Endothelial cell of umbilical vein (primary cell): Measurements from ENCODE around the gene TPM2. TPM values are rescaled to one million over a fixed set of nuclear protein-coding genes. Genes with fewer than 3 reads are reported as not detected.

Experiments used
- BruUV-seq: library from RNA; stranded (reverse); fragments of 400-500 nt; replicated peaks from 2 replicates; lab custom pipeline; 2021; lab: Mats Ljungman, UMichigan
- CTCF ChIA-PET: fragments of 300-600, 350-600 bp; sonication (Branson Sonifier 250); formaldehyde crosslinking; loops from one replicate; lab custom pipeline; 2021; ENCODE audit warnings: antibody characterized with exemption, inconsistent platforms; lab: Charles Lee
- POLR2A ChIA-PET: fragments of 300-600, 350-600 bp; sonication (Branson Sonifier 250); formaldehyde crosslinking; loops from one replicate; lab custom pipeline; 2021; ENCODE audit warnings: antibody characterized with exemption, inconsistent platforms; lab: Charles Lee
- DNase-seq: peaks from one replicate; pipeline ENCODE4 v3.0.0-alpha.2; 2011; ENCODE audit warnings: low read depth, low spot score
- FAIRE-seq: peaks from 2 replicates; lab custom pipeline; 2011; peaks lifted over from hg19 to GRCh38; lab: Jason Lieb, UNC
- H2AFZ ChIP-seq: 2 replicates; pipeline ENCODE4 v1.6.0; 2012; ENCODE audit warnings: low read depth, low read length, control low read depth, inconsistent platforms
- H3K27ac ChIP-seq: 2 replicates; pipeline ENCODE4 v1.5.1; 2011; ENCODE audit warnings: low read depth, mild to moderate bottlenecking, control low read depth, low read length, moderate library complexity; ENCODE audit not compliant: insufficient read depth
- H3K27me3 ChIP-seq, 2 experiments: 2 replicates each; pipeline versions ENCODE4 v1.6.0 to v1.6.1; 2011; ENCODE audit warnings: low read length in 2 of 2, mixed read lengths in 1 of 2; ENCODE audit not compliant: control insufficient read depth in 2 of 2, insufficient read depth in 2 of 2
- H3K36me3 ChIP-seq, 2 experiments: 2 replicates in 1 of 2; 3 replicates in 1 of 2; pipeline ENCODE4 v1.5.1; 2011; ENCODE audit warnings: low read length in 2 of 2, mild to moderate bottlenecking in 1 of 2, moderate library complexity in 1 of 2; ENCODE audit not compliant: control insufficient read depth in 2 of 2, insufficient read depth in 2 of 2; ENCODE audit errors: extremely low read depth in 1 of 2
- H3K4me1 ChIP-seq: 3 replicates; pipeline ENCODE4 v1.5.1; 2011; ENCODE audit warnings: mild to moderate bottlenecking, low read length; ENCODE audit not compliant: control insufficient read depth, insufficient read depth; ENCODE audit errors: extremely low read depth
- H3K4me2 ChIP-seq: 2 replicates; pipeline ENCODE4 v1.6.1; 2011; ENCODE audit warnings: low read length, control low read depth, mixed read lengths; ENCODE audit not compliant: insufficient read depth
- H3K4me3 ChIP-seq, 3 experiments: fragments of 200-600 bp in 1 of 3; sonication (generic), shearing (Covaris generic) in 1 of 3; replicated peaks in 1 of 3; 2 replicates each; pipeline ENCODE4 v1.5.1; 2011 to 2016; ENCODE audit warnings: control low read depth in 3 of 3, low read length in 3 of 3, mild to moderate bottlenecking in 2 of 3, inconsistent platforms in 1 of 3, low read depth in 1 of 3, moderate library complexity in 1 of 3; ENCODE audit not compliant: insufficient read depth in 1 of 3
- H3K79me2 ChIP-seq: 2 replicates; pipeline ENCODE4 v1.6.0; 2012; ENCODE audit warnings: low read length, inconsistent platforms; ENCODE audit not compliant: control insufficient read depth, insufficient read depth
- H3K9ac ChIP-seq: replicated peaks from 2 replicates; pipeline ENCODE3; 2011; ENCODE audit warnings: low read length, control low read depth; ENCODE audit not compliant: insufficient read depth; ENCODE audit errors: extremely low read depth
- H3K9me1 ChIP-seq: replicated peaks from 3 replicates; pipeline ENCODE4 v1.6.0; 2011; ENCODE audit warnings: mild to moderate bottlenecking, low read length; ENCODE audit not compliant: control insufficient read depth, insufficient read depth; ENCODE audit errors: extremely low read depth
- H3K9me3 ChIP-seq: replicated peaks from 2 replicates; pipeline ENCODE4 v1.5.1; 2012; ENCODE audit warnings: low read length, inconsistent platforms; ENCODE audit not compliant: control insufficient read depth, insufficient read depth
- H4K20me1 ChIP-seq: replicated peaks from 2 replicates; pipeline ENCODE3; 2011; ENCODE audit warnings: mild to moderate bottlenecking, low read length; ENCODE audit not compliant: control insufficient read depth, insufficient read depth; ENCODE audit errors: extremely low read depth
- EZH2 ChIP-seq: IDR thresholded peaks from 2 replicates; pipeline ENCODE4 v1.6.1; 2012; ENCODE audit warnings: borderline replicate concordance, low read depth, mild to moderate bottlenecking, moderate library complexity, low read length, inconsistent platforms; ENCODE audit not compliant: severe bottlenecking
- FOS ChIP-seq: IDR thresholded peaks from 2 replicates; pipeline ENCODE4 v1.6.1; 2011; ENCODE audit warnings: mild to moderate bottlenecking, low read length, moderate library complexity, borderline replicate concordance; ENCODE audit not compliant: insufficient read depth
- GATA2 ChIP-seq: IDR thresholded peaks from 2 replicates; pipeline ENCODE4 v1.7.0; 2011; ENCODE audit warnings: low read depth, mild to moderate bottlenecking, moderate library complexity, mixed read lengths, low read length; ENCODE audit not compliant: insufficient read length, insufficient read depth
- JUN ChIP-seq: IDR thresholded peaks from 2 replicates; pipeline ENCODE4 v1.6.1; 2011; ENCODE audit warnings: borderline replicate concordance, low read depth; ENCODE audit not compliant: insufficient read length, insufficient read depth
- MYC ChIP-seq: IDR thresholded peaks from one replicate; pipeline ENCODE4 v1.6.1; 2011; ENCODE audit warnings: mild to moderate bottlenecking, low read depth, low read length
- POLR2A ChIP-seq: IDR thresholded peaks from 2 replicates; pipeline ENCODE4 v1.6.1; 2012; ENCODE audit warnings: low read depth, mild to moderate bottlenecking, control low read depth, low read length
- POLR2AphosphoS5 ChIP-seq: IDR thresholded peaks from 2 replicates; pipeline ENCODE4 v1.6.1; 2012; ENCODE audit warnings: low read depth, mild to moderate bottlenecking, control low read depth, low read length, moderate library complexity; ENCODE audit not compliant: insufficient read depth
- dilution Hi-C: fragments of 300-500 bp; cut with MboI; formaldehyde crosslinking; loops from one replicate; pipeline ENCODE4 v1.15.0; 2019; ENCODE audit warnings: low sequenced_read_pairs; ENCODE audit not compliant: extremely low pct_ligation_motif_present
- intact Hi-C: fragments of 100-400 bp; cut with micrococcal nuclease; formaldehyde crosslinking; loops from one replicate; pipeline ENCODE4 v1.10.0; 2022
- microRNA-seq: library from miRNA; unstranded; fragments of <30 nt; microRNA quantifications from one replicate; pipeline ENCODE4 v1.2.0, GENCODE V29; 2021; ENCODE audit warnings: borderline number of aligned reads, borderline replicate concordance
- polyA plus RNA-seq, 4 experiments: library from polyadenylated mRNA; depleted of rRNA in 3 of 4; stranded (reverse) in 3 of 4; unstranded in 1 of 4; fragments of >200 nt; gene quantifications; 2 replicates each; pipeline versions ENCODE4 v1.2.1 to v1.2.3, GENCODE V29; 2011 to 2012; ENCODE audit warnings: missing spikeins in 1 of 4
- small RNA-seq: library from RNA; depleted of rRNA; stranded (forward); fragments of <200 nt; gene quantifications from one replicate; pipeline ENCODE3, GENCODE V24; 2012; ENCODE audit warnings: low replicate concordance, low read depth; ENCODE audit not compliant: insufficient read depth, insufficient read length
- total RNA-seq: library from RNA; stranded (reverse); gene quantifications from 2 replicates; pipeline ENCODE4 v1.2.3, GENCODE V29; 2021
- TF ChIP-seq, protein P1 (sequence below), 2 donors: IDR thresholded peaks; 1 replicate in 1 of 2; 2 replicates in 1 of 2; pipeline ENCODE4 v1.5.1; 2011; ENCODE audit warnings: low read length in 2 of 2, mild to moderate bottlenecking in 2 of 2, moderate library complexity in 2 of 2, control low read depth in 1 of 2, inconsistent platforms in 1 of 2, low read depth in 1 of 2; ENCODE audit not compliant: insufficient read depth in 1 of 2; ENCODE audit errors: extremely low read depth in 1 of 2
- TF ChIP-seq, protein P2 (sequence below): IDR thresholded peaks from 2 replicates; pipeline ENCODE4 v1.6.1; 2011; ENCODE audit not compliant: insufficient read depth, insufficient read length

The TPM2 gene
- total and polyA plus RNA-seq, 2 donors (not counting 3 experiments of a cell fraction or from before 2014, with no cell fraction given) = 144 to 279 TPM

DNA sequence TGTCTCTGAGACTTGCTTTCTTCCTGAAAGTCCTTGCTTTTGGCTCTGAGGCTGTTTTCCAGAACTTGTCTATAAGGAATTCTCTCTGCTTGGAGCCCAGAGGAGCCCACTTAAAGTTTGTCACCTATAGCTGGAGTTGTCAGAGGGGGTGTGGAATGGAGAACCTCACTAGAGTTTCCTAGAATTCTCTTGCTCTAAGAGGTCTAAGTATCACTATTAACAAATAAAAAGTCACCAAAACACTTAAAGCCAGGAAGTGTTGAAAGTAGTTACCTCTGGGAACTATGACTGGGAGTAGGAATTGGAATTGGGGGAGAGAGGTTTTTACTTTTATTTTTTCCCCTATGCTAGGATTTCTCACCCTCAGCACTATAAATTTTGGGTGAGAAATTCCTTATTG is 54.0 kb downstream of the TPM2 start:
- peak; percentile 12 for FAIRE-seq

More for the DNA sequence above, 54.0 kb downstream of the TPM2 start:
- Histone ChIP-seq H3K9me1 (no peaks in the 10 kb centered on the region), H2AFZ (no peak overlapping the region), H3K79me2 (no peaks in the 10 kb centered on the region), H3K9me3 (no peaks in the 10 kb centered on the region), H3K9ac (no peak overlapping the region), H3K36me3 (no peaks in the 10 kb centered on the region), H3K27me3 (peaks cover 6 to 8% of the 10 kb centered on the region in 2 experiments), H3K4me2 (no peak overlapping the region), H3K4me1 (no peaks in the 10 kb centered on the region), H3K4me3 (no peak overlapping the region), H3K27ac (no peak overlapping the region), H4K20me1 (no peaks in the 10 kb centered on the region)
- TF ChIP-seq, protein P1, sequence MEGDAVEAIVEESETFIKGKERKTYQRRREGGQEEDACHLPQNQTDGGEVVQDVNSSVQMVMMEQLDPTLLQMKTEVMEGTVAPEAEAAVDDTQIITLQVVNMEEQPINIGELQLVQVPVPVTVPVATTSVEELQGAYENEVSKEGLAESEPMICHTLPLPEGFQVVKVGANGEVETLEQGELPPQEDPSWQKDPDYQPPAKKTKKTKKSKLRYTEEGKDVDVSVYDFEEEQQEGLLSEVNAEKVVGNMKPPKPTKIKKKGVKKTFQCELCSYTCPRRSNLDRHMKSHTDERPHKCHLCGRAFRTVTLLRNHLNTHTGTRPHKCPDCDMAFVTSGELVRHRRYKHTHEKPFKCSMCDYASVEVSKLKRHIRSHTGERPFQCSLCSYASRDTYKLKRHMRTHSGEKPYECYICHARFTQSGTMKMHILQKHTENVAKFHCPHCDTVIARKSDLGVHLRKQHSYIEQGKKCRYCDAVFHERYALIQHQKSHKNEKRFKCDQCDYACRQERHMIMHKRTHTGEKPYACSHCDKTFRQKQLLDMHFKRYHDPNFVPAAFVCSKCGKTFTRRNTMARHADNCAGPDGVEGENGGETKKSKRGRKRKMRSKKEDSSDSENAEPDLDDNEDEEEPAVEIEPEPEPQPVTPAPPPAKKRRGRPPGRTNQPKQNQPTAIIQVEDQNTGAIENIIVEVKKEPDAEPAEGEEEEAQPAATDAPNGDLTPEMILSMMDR (IDR thresholded peaks at IDR 0.05; ENCODE audit: extremely low read depth in 1 of 2, insufficient read depth in 1 of 2, low read depth in 1 of 2, low read length in 2 of 2) = no peak
- TF ChIP-seq POLR2A (no peak), FOS (no peak), EZH2 (no peak), MYC (no peak), JUN (no peak), POLR2AphosphoS5 (no peak), GATA2 (no peak)
- TF ChIP-seq, protein P2, sequence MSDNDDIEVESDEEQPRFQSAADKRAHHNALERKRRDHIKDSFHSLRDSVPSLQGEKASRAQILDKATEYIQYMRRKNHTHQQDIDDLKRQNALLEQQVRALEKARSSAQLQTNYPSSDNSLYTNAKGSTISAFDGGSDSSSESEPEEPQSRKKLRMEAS = no peak
- dilution Hi-C loops (no loop called here), intact Hi-C loops (no loop called here)
- ChIA-PET POLR2A (no interaction called here), CTCF (interaction anchor here (1.5 kb wide), 1 partner anchor 22 kb away, joined by 4 read pairs; the partner anchor contains the start of genes CCDC107 and RMRP)
- BruUV-seq = no TSS peak
- DNase-seq = no peak

Small RNA genes lying within 50 kb of the gene (microRNA-seq; reads per million reads assigned to microRNA genes)
- gene MIR6852 = not detected
- not detected for gene MIR6853

Small RNA genes lying within 50 kb of the gene (small RNA-seq; reads per million reads assigned to genes)
- gene MIR6853 (not detected), gene RMRP (not detected), gene RN7SL22P (not detected)

Other genes starting within 250 kb of the TPM2 start
- gene RUSC2, start 199.8 kb downstream of the TPM2 start, total RNA-seq = 46.2 and 52.1 TPM in 2 replicates
- gene RUSC2, start 199.8 kb downstream of the TPM2 start, polyA plus RNA-seq = 26.1 and 29.9 TPM in 2 replicates
- gene TESK1, start 84.7 kb downstream of the TPM2 start, total RNA-seq = 22.5 and 25.3 TPM in 2 replicates
- gene TESK1, start 84.7 kb downstream of the TPM2 start, polyA plus RNA-seq = 26.4 and 28.3 TPM in 2 replicates
- not detected in 2 replicates for gene CD72, start 71.5 kb downstream of the TPM2 start, total RNA-seq
- gene CD72, start 71.5 kb downstream of the TPM2 start, polyA plus RNA-seq = 0.39 TPM in 1 of 2 replicates, not detected in the other
- not detected in 2 replicates for gene SIT1, start 39.0 kb downstream of the TPM2 start, total RNA-seq
- gene SIT1, start 39.0 kb downstream of the TPM2 start, polyA plus RNA-seq = not detected in 2 replicates
- gene RMRP, start 31.9 kb downstream of the TPM2 start, total RNA-seq = 19,118 and 22,385 TPM in 2 replicates
- 359 TPM in 1 of 2 replicates, not detected in the other for gene RMRP, start 31.9 kb downstream of the TPM2 start, polyA plus RNA-seq
- gene CCDC107, start 31.6 kb downstream of the TPM2 start, total RNA-seq = 13.2 and 15.2 TPM in 2 replicates
- 16.0 and 18.8 TPM in 2 replicates for gene CCDC107, start 31.6 kb downstream of the TPM2 start, polyA plus RNA-seq
- gene ARHGEF39, start 24.7 kb downstream of the TPM2 start, total RNA-seq = 4.6 and 6.5 TPM in 2 replicates
- 4.0 and 4.7 TPM in 2 replicates for gene ARHGEF39, start 24.7 kb downstream of the TPM2 start, polyA plus RNA-seq
- gene CA9, start 16.0 kb downstream of the TPM2 start, total RNA-seq = 0.42 TPM in 1 of 2 replicates, not detected in the other
- 0.18 and 0.21 TPM in 2 replicates for gene CA9, start 16.0 kb downstream of the TPM2 start, polyA plus RNA-seq
- gene TLN1, start 42.3 kb upstream of the TPM2 start, total RNA-seq = 424 and 450 TPM in 2 replicates
- 120 and 137 TPM in 2 replicates for gene TLN1, start 42.3 kb upstream of the TPM2 start, polyA plus RNA-seq
- gene CREB3, start 42.7 kb upstream of the TPM2 start, total RNA-seq = 36.4 and 39.8 TPM in 2 replicates
- gene CREB3, start 42.7 kb upstream of the TPM2 start, polyA plus RNA-seq = 45.9 and 52.1 TPM in 2 replicates
- gene GBA2, start 59.3 kb upstream of the TPM2 start, total RNA-seq = 158 and 196 TPM in 2 replicates
- 99.9 and 110 TPM in 2 replicates for gene GBA2, start 59.3 kb upstream of the TPM2 start, polyA plus RNA-seq
- gene RGP1, start 59.4 kb upstream of the TPM2 start, total RNA-seq = 23.3 and 29.0 TPM in 2 replicates
- 12.7 and 15.0 TPM in 2 replicates for gene RGP1, start 59.4 kb upstream of the TPM2 start, polyA plus RNA-seq
- 18.8 and 25.6 TPM in 2 replicates for gene MSMP, start 64.4 kb upstream of the TPM2 start, total RNA-seq
- 23.5 and 29.0 TPM in 2 replicates for gene MSMP, start 64.4 kb upstream of the TPM2 start, polyA plus RNA-seq
- gene NPR2, start 101.7 kb upstream of the TPM2 start, total RNA-seq = 25.6 and 28.7 TPM in 2 replicates
- gene NPR2, start 101.7 kb upstream of the TPM2 start, polyA plus RNA-seq = 14.4 and 16.4 TPM in 2 replicates
- 0.69 TPM in 1 of 2 replicates, not detected in the other for gene SPAG8, start 122.3 kb upstream of the TPM2 start, total RNA-seq
- gene SPAG8, start 122.3 kb upstream of the TPM2 start, polyA plus RNA-seq = 0.21 TPM in 2 replicates
- gene HINT2, start 125.1 kb upstream of the TPM2 start, total RNA-seq = 27.2 and 37.4 TPM in 2 replicates
- gene HINT2, start 125.1 kb upstream of the TPM2 start, polyA plus RNA-seq = 41.6 and 42.1 TPM in 2 replicates
- gene FAM221B, start 138.8 kb upstream of the TPM2 start, total RNA-seq = not detected in 2 replicates
- gene FAM221B, start 138.8 kb upstream of the TPM2 start, polyA plus RNA-seq = not detected in 2 replicates
- 2.5 and 2.9 TPM in 2 replicates for gene TMEM8B, start 139.3 kb upstream of the TPM2 start, total RNA-seq
- gene TMEM8B, start 139.3 kb upstream of the TPM2 start, polyA plus RNA-seq = 3.6 and 3.8 TPM in 2 replicates
- gene OR13J1, start 180.5 kb upstream of the TPM2 start, total RNA-seq = not detected in 2 replicates
- not detected in 2 replicates for gene OR13J1, start 180.5 kb upstream of the TPM2 start, polyA plus RNA-seq
- gene HRCT1, start 216.3 kb upstream of the TPM2 start, total RNA-seq = 1.2 and 5.2 TPM in 2 replicates
- gene HRCT1, start 216.3 kb upstream of the TPM2 start, polyA plus RNA-seq = 7.0 and 9.9 TPM in 2 replicates
- 13.0 and 24.8 TPM in 2 replicates for gene SPAAR, start 219.6 kb upstream of the TPM2 start, total RNA-seq
- gene SPAAR, start 219.6 kb upstream of the TPM2 start, polyA plus RNA-seq = 20.8 and 23.0 TPM in 2 replicates